Bronchial epithelial cell (primary cell): ENCODE measurements around the gene OSBPL3. TPM values are rescaled to one million over a fixed set of nuclear protein-coding genes. Genes with fewer than 3 reads are reported as not detected.

Experiments
- DNase-seq: peaks from one replicate; pipeline ENCODE4 v3.0.0-alpha.2; 2010; ENCODE audit warnings: low read depth
- FAIRE-seq: peaks from 2 replicates; lab custom pipeline; 2011; peaks lifted over from hg19 to GRCh38; lab: Jason Lieb, UNC
- H3K27me3 ChIP-seq: 2 replicates; pipeline ENCODE4 v1.5.1; 2011; ENCODE audit warnings: low read length; ENCODE audit not compliant: control insufficient read depth, insufficient read depth
- H3K36me3 ChIP-seq: 2 replicates; pipeline ENCODE4 v1.5.1; 2011; ENCODE audit warnings: low read length; ENCODE audit not compliant: control insufficient read depth, insufficient read depth
- H3K4me3 ChIP-seq: 2 replicates; pipeline ENCODE4 v1.5.1; 2011; ENCODE audit warnings: mild to moderate bottlenecking, low read depth, low read length, control low read depth
- CTCF ChIP-seq: IDR thresholded peaks from 2 replicates; pipeline ENCODE4 v1.5.1; 2011; ENCODE audit warnings: mild to moderate bottlenecking, moderate library complexity, low read length, control low read depth, inconsistent platforms; ENCODE audit not compliant: insufficient read depth, severe bottlenecking
- total RNA-seq: library from RNA; depleted of rRNA; stranded (reverse); fragments of >200 nt; gene quantifications from 2 replicates; pipeline ENCODE4 v1.2.1, GENCODE V29; 2014

OSBPL3 gene
- total RNA-seq, 1 donor from 2014 or later: 25.0 TPM

GRCh38 chr7:25006276-25006675 is 26.3 kb upstream of the OSBPL3 start:
- TF ChIP-seq CTCF: no peak
- no peak for FAIRE-seq
- no peaks in the 10 kb centered on the region for H3K27me3 ChIP-seq

GRCh38 chr7:25005658-25006057 is 25.7 kb upstream of the OSBPL3 start:
- DNase-seq (no peak), FAIRE-seq (no peak)
- no peak for TF ChIP-seq CTCF
- no peaks in the 10 kb centered on the region for H3K27me3 ChIP-seq
- H3K4me3 ChIP-seq: no peak overlapping the region
- H3K36me3 ChIP-seq: no peaks in the 10 kb centered on the region

More at GRCh38 chr7:25006276-25006675, 26.3 kb upstream of the OSBPL3 start:
- H3K36me3 ChIP-seq: no peaks in the 10 kb centered on the region
- DNase-seq: no peak
- H3K4me3 ChIP-seq: no peak overlapping the region

- Histone ChIP-seq H3K4me3 (no peak overlapping the region), H3K36me3 (no peaks in the 10 kb centered on the region), H3K27me3 (no peaks in the 10 kb centered on the region)
- no peak for DNase-seq
- no peak for TF ChIP-seq CTCF
- FAIRE-seq: no peak
Measured at GRCh38 chr7:25002786-25003185, 22.8 kb upstream of the OSBPL3 start.

GRCh38 chr7:24995466-24995865 is 15.5 kb upstream of the OSBPL3 start:
- Histone ChIP-seq H3K36me3 (no peaks in the 10 kb centered on the region), H3K27me3 (no peaks in the 10 kb centered on the region), H3K4me3 (no peak overlapping the region)
- DNase-seq: no peak
- TF ChIP-seq CTCF: no peak
- no peak for FAIRE-seq

GRCh38 chr7:24992314-24992713 is 12.3 kb upstream of the OSBPL3 start:
- H3K36me3 ChIP-seq: no peaks in the 10 kb centered on the region
- FAIRE-seq: no peak
- H3K27me3 ChIP-seq: no peaks in the 10 kb centered on the region
- DNase-seq: no peak
- no peak for TF ChIP-seq CTCF
- no peak overlapping the region for H3K4me3 ChIP-seq

GRCh38 chr7:24991353-24991752 is 11.4 kb upstream of the OSBPL3 start:
- Histone ChIP-seq H3K36me3 (no peaks in the 10 kb centered on the region), H3K27me3 (no peaks in the 10 kb centered on the region), H3K4me3 (no peak overlapping the region)
- DNase-seq: no peak
- no peak for FAIRE-seq
- TF ChIP-seq CTCF: no peak
